PC-3 (cell line): ENCODE data around the gene FBXO42. TPM values are rescaled to one million over a fixed set of nuclear protein-coding genes. Genes with fewer than 3 reads are reported as not detected.

Source experiments
- ATAC-seq: fragments of 200-7000 bp; cut with Tn5 transposase; 2 replicates; pipeline ENCODE4 v1.9.1; 2020; ENCODE audit warnings: mild to moderate bottlenecking, moderate library complexity
- BruUV-seq: library from RNA; stranded (reverse); fragments of 400-500 nt; replicated peaks from 2 replicates; lab custom pipeline; 2021; lab: Mats Ljungman, UMichigan
- CTCF ChIA-PET: fragments of 300-600 bp; sonication (Branson Sonifier 250); formaldehyde crosslinking; loops from one replicate; lab custom pipeline; 2022; ENCODE audit warnings: antibody characterized with exemption; lab: Charles Lee
- POLR2A ChIA-PET: fragments of 300-600 bp; sonication (Branson Sonifier 250); formaldehyde crosslinking; loops from one replicate; lab custom pipeline; 2022; ENCODE audit warnings: antibody characterized with exemption; ENCODE audit not compliant: unreplicated experiment; lab: Charles Lee
- DNase-seq: peaks from one replicate; pipeline ENCODE4 v3.0.0-alpha.2; 2015
- H2AFZ ChIP-seq: fragments of 300-600 bp; sonication (generic); 2 replicates; pipeline ENCODE4 v1.6.0; 2016; ENCODE audit warnings: antibody characterized with exemption, low read length
- H3F3A ChIP-seq: fragments of 300-600 bp; sonication (generic); one replicate; pipeline ENCODE4 v1.6.0; 2017; ENCODE audit warnings: antibody characterized with exemption, low read length, control low read depth, mild to moderate bottlenecking; ENCODE audit not compliant: unreplicated experiment
- H3K27ac ChIP-seq: fragments of 300-600 bp; sonication (generic); 2 replicates; pipeline ENCODE4 v1.5.1; 2016; ENCODE audit warnings: mild to moderate bottlenecking, low read length
- H3K27me3 ChIP-seq: fragments of 300-600 bp; sonication (generic); 2 replicates; pipeline ENCODE4 v1.6.1; 2016; ENCODE audit warnings: low read length, mixed read lengths
- H3K36me3 ChIP-seq: fragments of 300-600 bp; sonication (generic); 2 replicates; pipeline ENCODE4 v1.6.1; 2016; ENCODE audit warnings: low read depth, mixed run types, low read length, mixed read lengths
- H3K4me1 ChIP-seq: fragments of 300-600 bp; sonication (generic); 2 replicates; pipeline ENCODE4 v1.5.1; 2016; ENCODE audit warnings: low read length; ENCODE audit not compliant: insufficient read depth
- H3K4me2 ChIP-seq: fragments of 300-600 bp; sonication (generic); 2 replicates; pipeline ENCODE4 v1.6.0; 2016; ENCODE audit warnings: low read length
- H3K4me3 ChIP-seq: fragments of 300-600 bp; sonication (generic); 2 replicates; pipeline ENCODE4 v1.5.1; 2016; ENCODE audit warnings: mild to moderate bottlenecking, low read length, mixed read lengths
- H3K79me2 ChIP-seq: fragments of 300-600 bp; sonication (generic); 2 replicates; pipeline ENCODE4 v1.6.1; 2017; ENCODE audit warnings: low read length, mixed read lengths
- H3K9ac ChIP-seq: fragments of 300-600 bp; sonication (generic); 2 replicates; pipeline ENCODE4 v1.6.0; 2016; ENCODE audit warnings: mild to moderate bottlenecking, low read length
- H3K9me2 ChIP-seq: fragments of 300-600 bp; sonication (generic); replicated peaks from 2 replicates; pipeline ENCODE4 v1.6.1; 2016; ENCODE audit warnings: mixed run types, low read length, mixed read lengths
- H3K9me3 ChIP-seq: fragments of 300-600 bp; sonication (generic); 2 replicates; pipeline ENCODE4 v1.6.1; 2016; ENCODE audit warnings: low read length, mixed read lengths
- H4K20me1 ChIP-seq: fragments of 300-600 bp; sonication (generic); 2 replicates; pipeline ENCODE4 v1.6.1; 2016; ENCODE audit warnings: low read length, mixed read lengths
- EZH2 ChIP-seq: fragments of 300-600 bp; sonication (generic); IDR thresholded peaks from one replicate; pipeline ENCODE4 v1.6.1; 2017; ENCODE audit warnings: antibody characterized with exemption, mild to moderate bottlenecking, low read length; ENCODE audit not compliant: unreplicated experiment
- EZH2phosphoT487 ChIP-seq: fragments of 300-600 bp; sonication (generic); IDR thresholded peaks from 2 replicates; pipeline ENCODE4 v1.6.1; 2018; ENCODE audit warnings: mild to moderate bottlenecking, antibody characterized with exemption, low read length, borderline replicate concordance
- intact Hi-C: fragments of 100-400 bp; cut with micrococcal nuclease; formaldehyde crosslinking; loops from 2 replicates; pipeline ENCODE4 v1.9.0; 2023
- total RNA-seq: library from RNA; depleted of rRNA; stranded (reverse); fragments of >200 nt; gene quantifications from 2 replicates; pipeline ENCODE4 v1.2.3, GENCODE V29; 2014
- TF ChIP-seq, protein P1 (sequence below): fragments of 300-600 bp; sonication (generic); conservative IDR thresholded peaks from 2 replicates; pipeline ENCODE4 v1.5.1; 2017; ENCODE audit warnings: antibody characterized with exemption, low read depth, mild to moderate bottlenecking, low read length

Gene FBXO42
- total RNA-seq, 1 experiment from 2014 or later = 16.0 TPM

DNA sequence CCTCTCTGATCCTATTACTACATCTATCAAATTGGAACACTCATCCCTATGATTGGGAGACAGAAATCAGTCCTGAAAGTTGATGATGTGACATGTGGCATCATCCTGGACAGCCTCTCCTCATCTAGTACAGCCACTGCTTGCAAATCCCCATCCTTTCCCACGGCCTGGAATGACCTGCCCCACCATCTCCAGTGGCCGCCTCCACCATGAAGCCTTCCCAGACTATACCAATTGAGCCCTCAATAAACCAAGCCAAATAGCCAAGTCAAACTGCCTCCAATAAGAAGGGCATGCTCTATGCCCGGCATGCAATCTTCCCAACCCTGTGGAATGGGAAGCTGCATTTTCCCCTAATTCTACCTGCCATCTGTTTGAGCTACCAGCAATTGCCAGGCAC, 139.3 kb downstream of the FBXO42 start:
- BruUV-seq = no TSS peak
- POLR2A ChIA-PET = no interaction called here

DNA sequence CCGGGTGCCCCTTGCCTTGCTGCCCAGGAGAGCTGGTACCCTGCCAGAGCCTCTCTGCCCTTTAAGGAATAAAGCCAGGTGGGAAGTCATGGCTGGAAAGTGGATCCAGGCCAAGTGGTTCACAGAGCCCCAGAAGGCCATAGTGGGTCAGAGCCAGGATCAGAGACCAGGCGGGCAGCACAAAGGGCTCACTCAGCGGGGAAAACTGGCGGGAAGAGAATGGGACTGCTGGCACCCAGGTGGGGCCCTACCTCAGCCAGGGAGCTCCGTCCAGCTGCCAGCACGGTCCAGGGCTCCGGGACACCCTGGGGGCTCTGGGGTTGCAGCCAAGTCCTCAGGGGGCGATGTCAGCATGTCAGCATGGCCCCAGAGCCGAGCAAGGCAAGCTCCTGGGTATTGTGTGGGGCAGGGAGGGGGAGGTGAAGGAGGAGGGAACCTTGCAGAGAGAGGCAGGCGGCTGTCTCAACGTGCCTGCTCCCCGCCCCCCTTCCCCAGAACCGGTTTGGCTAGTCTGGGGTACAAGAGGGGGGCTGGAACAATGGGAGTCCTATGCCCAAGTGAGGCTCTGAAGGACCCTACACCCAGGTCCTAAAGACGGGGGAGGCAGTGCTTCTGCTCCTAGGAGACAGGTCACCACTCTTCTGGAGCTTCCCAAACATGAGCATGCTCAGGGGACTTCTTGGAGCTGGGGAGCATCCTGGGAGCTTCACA, 139.9 kb downstream of the FBXO42 start, which contains the start of gene ARHGEF19:
Gene ARHGEF19, minus strand, starts transcription at position 402 of the 711 bp plus-strand sequence. CDS start 3,598 bp downstream, outside the sequence.
- Histone ChIP-seq H4K20me1 (no peaks in the 10 kb centered on the region), H3K27ac (no peak within 1 kb of the TSS), H3K27me3 (no peaks in the 10 kb centered on the region), H2AFZ (no peak within 1 kb of the TSS), H3K9me3 (no peaks in the 10 kb centered on the region), H3K79me2 (no peaks in the 10 kb centered on the region), H3K36me3 (no peaks in the 10 kb centered on the region), H3K9me2 (no peaks in the 10 kb centered on the region), H3K9ac (no peak within 1 kb of the TSS), H3K4me2 (peak within 1 kb of the TSS; percentile 28; the same call in 1 of the 2 replicates), H3F3A (no peaks in the 10 kb centered on the region), H3K4me3 (no peak within 1 kb of the TSS), H3K4me1 (peaks cover 18% of the 10 kb centered on the region)
- CTCF ChIA-PET = no interaction called here
- DNase-seq = no peak
- intact Hi-C loops = no loop called here
- BruUV-seq = no TSS peak
- ATAC-seq = no peak
- no peak for TF ChIP-seq EZH2phosphoT487
- TF ChIP-seq, protein P1, sequence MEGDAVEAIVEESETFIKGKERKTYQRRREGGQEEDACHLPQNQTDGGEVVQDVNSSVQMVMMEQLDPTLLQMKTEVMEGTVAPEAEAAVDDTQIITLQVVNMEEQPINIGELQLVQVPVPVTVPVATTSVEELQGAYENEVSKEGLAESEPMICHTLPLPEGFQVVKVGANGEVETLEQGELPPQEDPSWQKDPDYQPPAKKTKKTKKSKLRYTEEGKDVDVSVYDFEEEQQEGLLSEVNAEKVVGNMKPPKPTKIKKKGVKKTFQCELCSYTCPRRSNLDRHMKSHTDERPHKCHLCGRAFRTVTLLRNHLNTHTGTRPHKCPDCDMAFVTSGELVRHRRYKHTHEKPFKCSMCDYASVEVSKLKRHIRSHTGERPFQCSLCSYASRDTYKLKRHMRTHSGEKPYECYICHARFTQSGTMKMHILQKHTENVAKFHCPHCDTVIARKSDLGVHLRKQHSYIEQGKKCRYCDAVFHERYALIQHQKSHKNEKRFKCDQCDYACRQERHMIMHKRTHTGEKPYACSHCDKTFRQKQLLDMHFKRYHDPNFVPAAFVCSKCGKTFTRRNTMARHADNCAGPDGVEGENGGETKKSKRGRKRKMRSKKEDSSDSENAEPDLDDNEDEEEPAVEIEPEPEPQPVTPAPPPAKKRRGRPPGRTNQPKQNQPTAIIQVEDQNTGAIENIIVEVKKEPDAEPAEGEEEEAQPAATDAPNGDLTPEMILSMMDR = no peak
- no peak for TF ChIP-seq EZH2
- POLR2A ChIA-PET = no interaction called here

More for the DNA sequence above, 139.3 kb downstream of the FBXO42 start:
- Histone ChIP-seq H3K9ac (no peak overlapping the region), H3F3A (no peaks in the 10 kb centered on the region), H3K9me2 (no peaks in the 10 kb centered on the region), H4K20me1 (no peaks in the 10 kb centered on the region), H3K79me2 (no peaks in the 10 kb centered on the region), H3K4me3 (no peak overlapping the region), H3K27ac (no peak overlapping the region), H3K27me3 (no peaks in the 10 kb centered on the region), H3K4me2 (no peak overlapping the region; the same call in 1 of the 2 replicates), H3K4me1 (peaks cover 15% of the 10 kb centered on the region; the same call in 1 of the 2 replicates), H2AFZ (no peak overlapping the region), H3K9me3 (no peaks in the 10 kb centered on the region), H3K36me3 (no peaks in the 10 kb centered on the region)
- intact Hi-C loops = no loop called here
- ATAC-seq = no peak
- no peak for TF ChIP-seq EZH2phosphoT487
- TF ChIP-seq, protein P1 = no peak
- TF ChIP-seq EZH2 = no peak
- no peak for DNase-seq
- CTCF ChIA-PET = no interaction called here

DNA sequence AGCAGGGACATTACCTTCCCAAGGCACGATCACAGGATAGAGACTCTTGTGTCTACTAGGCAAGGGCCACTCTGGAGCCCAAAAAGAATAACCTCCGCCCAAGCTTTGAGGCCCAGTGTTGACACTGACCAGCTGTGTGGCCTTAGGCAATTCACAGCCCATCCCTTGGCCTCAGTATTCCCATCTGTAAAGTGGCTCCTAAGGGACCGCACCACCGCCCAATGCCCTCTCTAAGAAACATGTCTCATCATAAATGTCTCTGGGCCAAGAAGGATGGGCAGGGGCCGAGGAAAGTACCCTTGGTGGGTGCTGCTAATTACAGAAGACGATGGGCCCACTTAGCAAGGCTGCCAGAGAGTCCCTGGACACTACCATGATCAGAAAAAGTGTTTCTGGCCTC, 140.5 kb downstream of the FBXO42 start:
- Histone ChIP-seq H3K27me3 (no peaks in the 10 kb centered on the region), H2AFZ (no peak overlapping the region), H3K9ac (no peak overlapping the region), H3K79me2 (no peaks in the 10 kb centered on the region), H4K20me1 (no peaks in the 10 kb centered on the region), H3K27ac (no peak overlapping the region), H3F3A (no peaks in the 10 kb centered on the region), H3K9me3 (no peaks in the 10 kb centered on the region), H3K9me2 (no peaks in the 10 kb centered on the region), H3K36me3 (no peaks in the 10 kb centered on the region), H3K4me3 (no peak overlapping the region), H3K4me2 (no peak overlapping the region), H3K4me1 (peaks cover 20% of the 10 kb centered on the region)
- ChIA-PET CTCF (no interaction called here), POLR2A (no interaction called here)
- no TSS peak for BruUV-seq
- intact Hi-C loops = no loop called here
- ATAC-seq (no peak), DNase-seq (no peak)
- TF ChIP-seq, protein P1 = no peak
- TF ChIP-seq EZH2 (no peak), EZH2phosphoT487 (no peak)
